Measurements from ENCODE around the gene DZIP1L. TPM values are rescaled to one million over a fixed set of nuclear protein-coding genes. Genes with fewer than 3 reads are reported as not detected.

Gene DZIP1L
- total RNA-seq, 2 experiments from 2014 or later, result not detected

- ATAC-seq, result no peak
- intact Hi-C loops (cut with micrococcal nuclease), result no loop called here
- H3K27me3 Mint-ChIP-seq, result peaks cover 3% of the 10 kb centered on the region
- H3K4me1 Mint-ChIP-seq (ENCODE audit: low read depth), result no peaks in the 10 kb centered on the region
- no peaks in the 10 kb centered on the region for H3K36me3 Mint-ChIP-seq (ENCODE audit: low read depth)
- no peak overlapping the region for H3K27ac Mint-ChIP-seq
- no peak for TF ChIP-seq CTCF (IDR thresholded peaks at IDR 0.05)
- CTCF ChIA-PET, result no interaction called here
- POLR2A ChIA-PET, result no interaction called here
- no peaks in the 10 kb centered on the region for H3K9me3 Mint-ChIP-seq
- DNase-seq, result no peak
- H3K4me3 Mint-ChIP-seq, result no peak overlapping the region
These were observed 99.3 kb downstream of the DZIP1L start for GRCh38 chr3:138016065-138016464.

GRCh38 chr3:138012526-138012925, 102.9 kb downstream of the DZIP1L start:
- H3K4me3 Mint-ChIP-seq, result no peak overlapping the region
- no peaks in the 10 kb centered on the region for H3K36me3 Mint-ChIP-seq (ENCODE audit: low read depth)
- ChIA-PET CTCF (no interaction called here), POLR2A (no interaction called here)
- ATAC-seq (no peak), DNase-seq (no peak)
- no peak for TF ChIP-seq CTCF (IDR thresholded peaks at IDR 0.05)
- H3K9me3 Mint-ChIP-seq, result no peaks in the 10 kb centered on the region
- no peak overlapping the region for H3K27ac Mint-ChIP-seq
- no peaks in the 10 kb centered on the region for H3K4me1 Mint-ChIP-seq (ENCODE audit: low read depth)
- intact Hi-C loops (cut with micrococcal nuclease), result no loop called here
- peaks cover 3% of the 10 kb centered on the region for H3K27me3 Mint-ChIP-seq

Other genes starting within 250 kb of the DZIP1L start
- not detected for gene CLDN18, start 105.4 kb downstream of the DZIP1L start, total RNA-seq
- not detected for gene A4GNT, start 16.8 kb upstream of the DZIP1L start, total RNA-seq
- gene DBR1, start 59.3 kb upstream of the DZIP1L start, total RNA-seq, result 10 to 100 TPM; 21.2 to 22.7 TPM
- gene ARMC8, start 71.7 kb upstream of the DZIP1L start, total RNA-seq, result 10 to 100 TPM; 48.1 to 51.4 TPM
- gene NME9, start 214.2 kb upstream of the DZIP1L start, total RNA-seq, result under 1 TPM in 1 of 2 experiments, not detected in 1; 0.45 TPM
- under 1 TPM in 1 of 2 experiments, not detected in 1; 0.07 TPM for gene MRAS, start 233.0 kb upstream of the DZIP1L start, total RNA-seq